H1 (cell line): Measurements from ENCODE around the gene NYAP2. TPM values are rescaled to one million over a fixed set of nuclear protein-coding genes. Genes with fewer than 3 reads are reported as not detected.

Source experiments
- CEBPB ChIP-seq: IDR thresholded peaks from 2 replicates; pipeline ENCODE4 v1.6.1; 2012; ENCODE audit warnings: low read depth, low read length
- CHD7 ChIP-seq: fragments of 300-600 bp; sonication (generic); IDR thresholded peaks from 2 replicates; pipeline ENCODE4 v1.7.1; 2012; ENCODE audit warnings: low read length, moderate library complexity, mild to moderate bottlenecking, inconsistent platforms; ENCODE audit not compliant: insufficient replicate concordance
- SP2 ChIP-seq: IDR thresholded peaks from 2 replicates; pipeline ENCODE4 v1.6.1; 2012; ENCODE audit warnings: mild to moderate bottlenecking, low read length, inconsistent platforms
- TBP ChIP-seq: IDR thresholded peaks from 2 replicates; pipeline ENCODE4 v1.6.1; 2011; ENCODE audit warnings: low read depth, low read length, improper control_type of control experiment
- polyA plus RNA-seq, 7 experiments: library from polyadenylated mRNA; depleted of rRNA in 3 of 7; stranded (reverse) in 5 of 7; unstranded in 2 of 7; fragments of >200 nt in 5 of 7; fragments of 200-250 nt in 2 of 7; gene quantifications; 1 replicate in 5 of 7; 2 replicates in 1 of 7; 4 replicates in 1 of 7; pipeline versions ENCODE4 v1.2.1 to v1.2.3, GENCODE V29; 2011 to 2013; ENCODE audit warnings: missing spikeins in 2 of 7, mixed read lengths in 2 of 7
- total RNA-seq: library from RNA; stranded (reverse); fragmentation: NEBNext Ultra II Directional; extraction: Animal tissue kit (Norgen Biotek cat#: 25700); gene quantifications from 2 replicates; pipeline ENCODE4 v1.2.1, GENCODE V29; 2021

The NYAP2 gene
- total and polyA plus RNA-seq, 2 of the 8 experiments (the other 6 are each of a cell fraction or from before 2014, with no cell fraction given), result not detected

- TF ChIP-seq CHD7 (no peak), SP2 (no peak), TBP (no peak), CEBPB (no peak)
Observed at GRCh38 chr2:225697936-225698335, 298.4 kb downstream of the NYAP2 start (continued).
